H9 (cell line): ENCODE measurements around the gene NEDD4L. TPM values are rescaled to one million over a fixed set of nuclear protein-coding genes. Genes with fewer than 3 reads are reported as not detected.

Experiments used
- DNase-seq: peaks from one replicate; pipeline ENCODE4 v3.0.0-alpha.2; 2017
- H2AFZ ChIP-seq: one replicate; pipeline ENCODE4 v1.6.1; 2013; ENCODE audit warnings: mild to moderate bottlenecking, low read length, control low read depth, moderate library complexity
- H2AK5ac ChIP-seq: 2 replicates; pipeline ENCODE4 v1.6.1; 2013; ENCODE audit warnings: low read length, control low read depth, mixed read lengths; ENCODE audit not compliant: insufficient read length
- H2BK120ac ChIP-seq: one replicate; pipeline ENCODE4 v1.6.1; 2013; ENCODE audit warnings: low read depth, mild to moderate bottlenecking, low read length, control low read depth, inconsistent platforms; ENCODE audit not compliant: poor library complexity, severe bottlenecking
- H2BK12ac ChIP-seq: 2 replicates; pipeline ENCODE4 v1.6.1; 2013; ENCODE audit warnings: low read length, control low read depth, mixed read lengths, low read depth; ENCODE audit not compliant: insufficient read length
- H2BK15ac ChIP-seq: 2 replicates; pipeline ENCODE4 v1.6.1; 2013; ENCODE audit warnings: low read depth, low read length, control low read depth
- H2BK20ac ChIP-seq: one replicate; pipeline ENCODE4 v1.6.1; 2013; ENCODE audit warnings: low read depth, mild to moderate bottlenecking, low read length, control low read depth, inconsistent platforms; ENCODE audit not compliant: poor library complexity, severe bottlenecking
- H2BK5ac ChIP-seq: 2 replicates; pipeline ENCODE4 v1.6.1; 2013; ENCODE audit warnings: low read length, control low read depth, mixed read lengths; ENCODE audit not compliant: insufficient read length
- H3K14ac ChIP-seq: 2 replicates; pipeline ENCODE4 v1.6.1; 2013; ENCODE audit warnings: low read length, control low read depth; ENCODE audit not compliant: insufficient read depth
- H3K18ac ChIP-seq: 2 replicates; pipeline ENCODE4 v1.6.1; 2013; ENCODE audit warnings: low read depth, mild to moderate bottlenecking, mixed read lengths, low read length, control low read depth; ENCODE audit not compliant: insufficient read length
- H3K23ac ChIP-seq: 2 replicates; pipeline ENCODE4 v1.6.1; 2013; ENCODE audit warnings: low read length, control low read depth, mixed read lengths, low read depth; ENCODE audit not compliant: insufficient read length
- H3K23me2 ChIP-seq: 2 replicates; pipeline ENCODE4 v1.6.1; 2013; ENCODE audit warnings: low read depth, mild to moderate bottlenecking, mixed read lengths, low read length, control low read depth; ENCODE audit not compliant: insufficient read length, poor library complexity, severe bottlenecking
- H3K27ac ChIP-seq: 2 replicates; pipeline ENCODE4 v1.5.1; 2013; ENCODE audit warnings: low read length, control low read depth, mixed read lengths, low read depth; ENCODE audit not compliant: insufficient read length
- H3K27me3 ChIP-seq: 2 replicates; pipeline ENCODE4 v1.6.1; 2013; ENCODE audit warnings: low read length, control low read depth, inconsistent platforms; ENCODE audit not compliant: insufficient read depth
- H3K4ac ChIP-seq: 2 replicates; pipeline ENCODE4 v1.6.1; 2013; ENCODE audit warnings: low read depth, mild to moderate bottlenecking, control low read depth, inconsistent platforms, low read length, moderate library complexity
- H3K4me1 ChIP-seq: 2 replicates; pipeline ENCODE4 v1.6.1; 2013; ENCODE audit warnings: low read length, control low read depth, inconsistent platforms; ENCODE audit not compliant: insufficient read depth
- H3K4me2 ChIP-seq: 2 replicates; pipeline ENCODE4 v1.6.1; 2013; ENCODE audit warnings: low read length, control low read depth, mixed read lengths; ENCODE audit not compliant: insufficient read length, insufficient read depth
- H3K56ac ChIP-seq: 2 replicates; pipeline ENCODE4 v1.6.1; 2013; ENCODE audit warnings: low read depth, mild to moderate bottlenecking, mixed read lengths, low read length, control low read depth; ENCODE audit not compliant: insufficient read length
- H3K79me1 ChIP-seq: 2 replicates; pipeline ENCODE4 v1.6.1; 2013; ENCODE audit warnings: low read depth, mild to moderate bottlenecking, moderate library complexity, low read length, control low read depth, inconsistent platforms; ENCODE audit not compliant: insufficient read depth, poor library complexity, severe bottlenecking
- H3K79me2 ChIP-seq: 2 replicates; pipeline ENCODE4 v1.6.1; 2013; ENCODE audit warnings: low read length, control low read depth, inconsistent platforms; ENCODE audit not compliant: insufficient read depth
- H3K9ac ChIP-seq: 2 replicates; pipeline ENCODE4 v1.6.1; 2013; ENCODE audit warnings: low read length, control low read depth, mixed read lengths; ENCODE audit not compliant: insufficient read length; ENCODE audit errors: extremely low read depth
- H3K9me3 ChIP-seq: one replicate; pipeline ENCODE4 v1.6.1; 2013; ENCODE audit warnings: low read depth, low read length, inconsistent platforms; ENCODE audit not compliant: control insufficient read depth
- H3T11ph ChIP-seq: one replicate; pipeline ENCODE4 v1.6.1; 2013; ENCODE audit warnings: mild to moderate bottlenecking, low read length, control low read depth, inconsistent platforms
- H4K20me1 ChIP-seq: one replicate; pipeline ENCODE4 v1.6.1; 2013; ENCODE audit not compliant: control insufficient read depth, insufficient read length, insufficient read depth
- H4K5ac ChIP-seq: 2 replicates; pipeline ENCODE4 v1.6.1; 2013; ENCODE audit warnings: low read depth, mild to moderate bottlenecking, mixed read lengths, low read length, control low read depth; ENCODE audit not compliant: insufficient read length
- H4K8ac ChIP-seq: replicated peaks from 2 replicates; pipeline ENCODE4 v1.6.1; 2013; ENCODE audit warnings: low read length, control low read depth, mixed read lengths, low read depth; ENCODE audit not compliant: insufficient read length
- H4K91ac ChIP-seq: 2 replicates; pipeline ENCODE4 v1.6.1; 2013; ENCODE audit warnings: low read depth, mild to moderate bottlenecking, moderate library complexity, mixed read lengths, low read length, control low read depth; ENCODE audit not compliant: insufficient read length
- H3K27ac Mint-ChIP-seq, 3 experiments: 2 replicates in 2 of 3; 3 replicates in 1 of 3; pipeline ENCODE4 v1.8.0; 2020 to 2021; ENCODE audit warnings: mixed read lengths in 3 of 3, mild to moderate bottlenecking in 1 of 3, moderate library complexity in 1 of 3
- H3K27me3 Mint-ChIP-seq: 2 replicates; pipeline ENCODE4 v1.8.0; 2021; ENCODE audit warnings: low read depth, mild to moderate bottlenecking, moderate library complexity, mixed read lengths
- H3K36me3 Mint-ChIP-seq, 3 experiments: 2 replicates in 2 of 3; 3 replicates in 1 of 3; pipeline ENCODE4 v1.8.0; 2020 to 2021; ENCODE audit warnings: low read depth in 3 of 3, mixed read lengths in 3 of 3; ENCODE audit not compliant: insufficient read depth in 1 of 3
- H3K4me1 Mint-ChIP-seq, 2 experiments: 2 replicates each; pipeline ENCODE4 v1.8.0; 2020; ENCODE audit warnings: mixed read lengths in 2 of 2
- H3K4me3 Mint-ChIP-seq, 2 experiments: 2 replicates in 1 of 2; 3 replicates in 1 of 2; pipeline ENCODE4 v1.8.0; 2020 to 2021; ENCODE audit warnings: mild to moderate bottlenecking in 2 of 2, mixed read lengths in 2 of 2, moderate library complexity in 1 of 2
- H3K9me3 Mint-ChIP-seq, 2 experiments: 2 replicates in 1 of 2; 3 replicates in 1 of 2; pipeline ENCODE4 v1.8.0; 2020; ENCODE audit warnings: mild to moderate bottlenecking in 2 of 2, mixed read lengths in 2 of 2, moderate library complexity in 1 of 2
- CTCF ChIP-seq: fragments of 200-600 bp; sonication (generic); conservative IDR thresholded peaks from 3 replicates; pipeline ENCODE4 v1.8.0; 2021; ENCODE audit warnings: antibody characterized with exemption, mild to moderate bottlenecking
- WGBS: extraction: QIAGEN DNeasy Blood & Tissue Kit; methylation state at CpG from one replicate; pipeline ENCODE4 v1.1.7; 2013; ENCODE audit warnings: missing lambda C conversion rate, low lambda C conversion rate, mixed read lengths; ENCODE audit not compliant: insufficient read length; ENCODE audit errors: extremely low coverage; 5-methylcytosine and 5-hydroxymethylcytosine counted together
- total RNA-seq: library from RNA; stranded (reverse); gene quantifications from 2 replicates; pipeline ENCODE4 v1.2.1, GENCODE V29; 2021

The NEDD4L gene
- total RNA-seq, 1 experiment from 2014 or later, result 76.3 TPM

GRCh38 chr18:58390399-58390798 lies 346.4 kb downstream of the NEDD4L start:
- no peak overlapping the region for H2BK5ac ChIP-seq
- H3T11ph ChIP-seq, result no peak overlapping the region
- H3K4me2 ChIP-seq, result no peak overlapping the region
- no peak overlapping the region for H2BK15ac ChIP-seq
- no peaks in the 10 kb centered on the region for H3K9me3 Mint-ChIP-seq
- H3K9me3 ChIP-seq, result no peaks in the 10 kb centered on the region
- H3K23ac ChIP-seq, result no peak overlapping the region
- no peaks in the 10 kb centered on the region for H3K79me1 ChIP-seq
- no peaks in the 10 kb centered on the region for H4K20me1 ChIP-seq
- H2BK20ac ChIP-seq, result no peak overlapping the region
- H3K27me3 ChIP-seq, result no peaks in the 10 kb centered on the region
- no peak overlapping the region for H3K4ac ChIP-seq
- no peaks in the 10 kb centered on the region for H3K23me2 ChIP-seq
- no peak overlapping the region for H2AK5ac ChIP-seq
- H3K4me1 ChIP-seq, result no peaks in the 10 kb centered on the region; the same call in 1 of the 2 replicates
- H3K27ac Mint-ChIP-seq, result no peak overlapping the region
- H3K4me1 Mint-ChIP-seq, result peaks cover 16 to 19% of the 10 kb centered on the region in 2 experiments
- H3K56ac ChIP-seq, result no peak overlapping the region
- H3K9ac ChIP-seq, result no peak overlapping the region
- H3K27me3 Mint-ChIP-seq, result peaks cover 2% of the 10 kb centered on the region; the same call in 1 of the 2 replicates
- no peak overlapping the region for H4K5ac ChIP-seq
- peaks cover 13 to 79% (median 70%) of the 10 kb centered on the region in 3 experiments; a peak in 6 of 7 replicates for H3K36me3 Mint-ChIP-seq
- no peaks in the 10 kb centered on the region for H3K79me2 ChIP-seq
- no peak overlapping the region for H3K27ac ChIP-seq
- no peak for TF ChIP-seq CTCF
- no peak overlapping the region for H3K18ac ChIP-seq
- no peak overlapping the region for H2BK12ac ChIP-seq
- no peak overlapping the region for H3K4me3 Mint-ChIP-seq
- H4K91ac ChIP-seq, result no peak overlapping the region
- peak; percentile 4 for DNase-seq
- no peak overlapping the region for H3K14ac ChIP-seq
- no peak overlapping the region for H2AFZ ChIP-seq
- no CpG with 5 or more reads among the region's 9 CpGs for WGBS
- no peak overlapping the region for H2BK120ac ChIP-seq
- no peak overlapping the region for H4K8ac ChIP-seq
